GM12878 (cell line): ENCODE data around the gene HIVEP3. TPM values are rescaled to one million over a fixed set of nuclear protein-coding genes. Genes with fewer than 3 reads are reported as not detected.

Experiments
- ATF2 ChIP-seq: IDR thresholded peaks from 2 replicates; pipeline ENCODE4 v1.6.1; 2012; ENCODE audit warnings: low read length, inconsistent platforms
- CHD4 ChIP-seq: fragments of 200-600 bp; sonication (generic); IDR thresholded peaks from 2 replicates; pipeline ENCODE4 v1.6.1; 2016; ENCODE audit warnings: mild to moderate bottlenecking
- DPF2 ChIP-seq: fragments of 450-650 bp; IDR thresholded peaks from 2 replicates; pipeline ENCODE4 v1.6.1; 2017; ENCODE audit warnings: mild to moderate bottlenecking
- E2F4 ChIP-seq: IDR thresholded peaks from 2 replicates; pipeline ENCODE4 v1.6.1; 2012; ENCODE audit warnings: low read depth, low read length, improper control_type of control experiment
- ESRRA ChIP-seq: IDR thresholded peaks from 2 replicates; pipeline ENCODE4 v1.6.1; 2012; ENCODE audit warnings: mild to moderate bottlenecking, low read length, improper control_type of control experiment
- GATAD2B ChIP-seq: fragments of 450-650 bp; conservative IDR thresholded peaks from 2 replicates; pipeline ENCODE4 v1.6.1; 2017; ENCODE audit warnings: low read depth, mild to moderate bottlenecking, moderate library complexity
- HCFC1 ChIP-seq: fragments of 150-350 bp; IDR thresholded peaks from 2 replicates; pipeline ENCODE4 v1.6.1; 2014; ENCODE audit warnings: low read length
- IRF4 ChIP-seq: IDR thresholded peaks from 2 replicates; pipeline ENCODE4 v1.6.1; 2011; ENCODE audit warnings: low read depth, low read length
- MEF2B ChIP-seq: fragments of 450-650 bp; IDR thresholded peaks from 2 replicates; pipeline ENCODE4 v1.6.1; 2018; ENCODE audit warnings: mild to moderate bottlenecking, moderate library complexity; ENCODE audit not compliant: partially characterized antibody, poor library complexity, severe bottlenecking
- MYC ChIP-seq: IDR thresholded peaks from 2 replicates; pipeline ENCODE4 v1.6.1; 2011; ENCODE audit warnings: mild to moderate bottlenecking, low read length, moderate library complexity, inconsistent platforms; ENCODE audit not compliant: insufficient read depth, insufficient replicate concordance, insufficient read length, severe bottlenecking
- NFIC ChIP-seq: IDR thresholded peaks from 2 replicates; pipeline ENCODE4 v1.6.1; 2012; ENCODE audit warnings: low read depth, mild to moderate bottlenecking, inconsistent platforms, low read length, moderate library complexity
- NFYA ChIP-seq: IDR thresholded peaks from 2 replicates; pipeline ENCODE4 v1.6.1; 2011; ENCODE audit warnings: low read depth, mild to moderate bottlenecking, low read length, improper control_type of control experiment, borderline replicate concordance
- NFYB ChIP-seq: IDR thresholded peaks from 2 replicates; pipeline ENCODE4 v1.6.1; 2011; ENCODE audit warnings: low read depth, mild to moderate bottlenecking, low read length, improper control_type of control experiment, moderate library complexity; ENCODE audit not compliant: insufficient read depth
- NR2C2 ChIP-seq: IDR thresholded peaks from 2 replicates; pipeline ENCODE4 v1.6.1; 2011; ENCODE audit warnings: borderline replicate concordance, low read depth; ENCODE audit not compliant: control insufficient read depth, insufficient read length
- PML ChIP-seq: IDR thresholded peaks from 2 replicates; pipeline ENCODE4 v1.6.1; 2012; ENCODE audit warnings: low read length, inconsistent platforms
- POU2F2 ChIP-seq: IDR thresholded peaks from 3 replicates; pipeline ENCODE4 v1.6.1; 2011; ENCODE audit warnings: low read depth, mild to moderate bottlenecking, low read length, borderline replicate concordance
- RAD21 ChIP-seq: IDR thresholded peaks from 2 replicates; pipeline ENCODE4 v1.6.1; 2011; ENCODE audit warnings: mild to moderate bottlenecking, low read depth, low read length, moderate library complexity; ENCODE audit not compliant: insufficient read depth
- RCOR1 ChIP-seq: conservative IDR thresholded peaks from 2 replicates; pipeline ENCODE4 v1.6.1; 2012; ENCODE audit warnings: low read depth, low read length, improper control_type of control experiment
- RELA ChIP-seq: fragments of 450-650 bp; IDR thresholded peaks from 2 replicates; pipeline ENCODE4 v1.8.0; 2014; ENCODE audit warnings: borderline replicate concordance; ENCODE audit not compliant: partially characterized antibody
- RELB ChIP-seq: fragments of 450-650 bp; IDR thresholded peaks from 2 replicates; pipeline ENCODE4 v1.6.1; 2017; ENCODE audit warnings: low read depth, mild to moderate bottlenecking, moderate library complexity
- RFX5 ChIP-seq: IDR thresholded peaks from 2 replicates; pipeline ENCODE4 v1.6.1; 2011; ENCODE audit warnings: low read depth, low read length, improper control_type of control experiment
- SMAD1 ChIP-seq: fragments of 450-650 bp; IDR thresholded peaks from 2 replicates; pipeline ENCODE4 v1.6.1; 2018; ENCODE audit warnings: mild to moderate bottlenecking, low read depth; ENCODE audit not compliant: partially characterized antibody
- SPI1 ChIP-seq: IDR thresholded peaks from 2 replicates; pipeline ENCODE4 v1.6.1; 2011; ENCODE audit warnings: low read depth, mild to moderate bottlenecking, low read length, moderate library complexity, borderline replicate concordance; ENCODE audit not compliant: insufficient read depth
- TAF1 ChIP-seq: IDR thresholded peaks from 2 replicates; pipeline ENCODE4 v1.6.1; 2011; ENCODE audit warnings: mild to moderate bottlenecking, low read depth, low read length, borderline replicate concordance
- TCF7 ChIP-seq: IDR thresholded peaks from 2 replicates; pipeline ENCODE4 v1.6.1; 2014; ENCODE audit warnings: antibody characterized with exemption, borderline replicate concordance
- ZBED1 ChIP-seq: IDR thresholded peaks from 2 replicates; pipeline ENCODE4 v1.6.1; 2016; ENCODE audit warnings: borderline replicate concordance
- polyA plus RNA-seq, 11 experiments: library from polyadenylated mRNA; depleted of rRNA in 4 of 11; unstranded in 6 of 11; stranded (reverse) in 5 of 11; fragments of >200 nt; fragmentation: Nextera tagmentation in 4 of 11; fragmentation: Illumina TruSeq in 1 of 11; extraction: Ambion mirVana in 4 of 11; extraction: Trizol in 1 of 11; gene quantifications; 1 replicate in 1 of 11; 2 replicates in 10 of 11; pipeline versions ENCODE4 v1.2.1 to v1.2.3, GENCODE V29; 2011 to 2016; ENCODE audit warnings: inconsistent platforms in 2 of 11, missing spikeins in 2 of 11, low read depth in 1 of 11
- total RNA-seq, 4 experiments: library from RNA; depleted of rRNA in 3 of 4; stranded (reverse); fragments of >200 nt in 3 of 4; fragmentation: Illumina TruSeq in 1 of 4; extraction: Trizol in 1 of 4; gene quantifications; 2 replicates each; pipeline versions ENCODE4 v1.2.1 to v1.2.3, GENCODE V29; 2013 to 2021

The HIVEP3 gene
- total and polyA plus RNA-seq, 10 of the 15 experiments (the other 5 are each of a cell fraction or from before 2014, with no cell fraction given): 1.8 to 13.6 (median 3.8) TPM

GRCh38 chr1:41802532-41803501 is 115.9 kb downstream of the HIVEP3 start (continued):
- no peak for TF ChIP-seq NR2C2
- peak; percentile 49; the same call in 1 of the 2 replicates for TF ChIP-seq NFYB
- TF ChIP-seq ESRRA: no peak
- no peak for TF ChIP-seq CHD4
- no peak for TF ChIP-seq E2F4
- TF ChIP-seq PML: no peak
- TF ChIP-seq HCFC1: no peak
- TF ChIP-seq IRF4: no peak
- TF ChIP-seq TCF7: no peak
- TF ChIP-seq SMAD1: no peak
- no peak for TF ChIP-seq TAF1
- peak; percentile 58; the same call in 1 of the 2 replicates for TF ChIP-seq DPF2
- TF ChIP-seq ATF2: no peak
- no peak for TF ChIP-seq RFX5
- no peak for TF ChIP-seq RELA
- TF ChIP-seq RCOR1: no peak
- no peak for TF ChIP-seq POU2F2
- TF ChIP-seq GATAD2B: no peak; the same call in 1 of the 2 replicates
- no peak for TF ChIP-seq MYC
- TF ChIP-seq NFIC: no peak
- TF ChIP-seq RAD21: no peak
- TF ChIP-seq MEF2B: peak; percentile 72
- peak; percentile 51; the same call in 1 of the 2 replicates for TF ChIP-seq SPI1
- no peak for TF ChIP-seq ZBED1
- TF ChIP-seq RELB: 0 out of 2 replicates have a peak, but pooled peaks have one; percentile 21
- no peak for TF ChIP-seq NFYA
